CD14-positive monocyte (primary cell): ENCODE measurements around the gene ANKRD13D. TPM values are rescaled to one million over a fixed set of nuclear protein-coding genes. Genes with fewer than 3 reads are reported as not detected.

Experiments
- DNase-seq, 3 donors: peaks; one replicate each; pipeline ENCODE4 v3.0.0-alpha.2; 2011 to 2022
- H2AFZ ChIP-seq: 2 replicates; pipeline ENCODE4 v1.6.0; 2012; ENCODE audit warnings: mild to moderate bottlenecking, low read depth, low read length, inconsistent platforms; ENCODE audit not compliant: insufficient read depth, poor library complexity, severe bottlenecking
- H3K27ac ChIP-seq, 2 donors: 1 replicate in 1 of 2; 2 replicates in 1 of 2; pipeline ENCODE4 v1.5.1; 2012 to 2013; ENCODE audit warnings: low read length in 2 of 2, control low read depth in 1 of 2, inconsistent platforms in 1 of 2, low read depth in 1 of 2, mild to moderate bottlenecking in 1 of 2
- H3K27me3 ChIP-seq, 2 donors: one replicate each; pipeline versions ENCODE4 v1.6.0 to v1.6.1; 2011 to 2013; ENCODE audit warnings: low read length in 2 of 2; ENCODE audit not compliant: control insufficient read depth in 2 of 2, insufficient read depth in 2 of 2
- H3K36me3 ChIP-seq, 2 donors: replicated peaks in 1 of 2; 1 replicate in 1 of 2; 2 replicates in 1 of 2; pipeline versions ENCODE4 v1.5.1 to v1.6.1; 2012 to 2013; ENCODE audit warnings: low read length in 2 of 2, control low read depth in 1 of 2, inconsistent platforms in 1 of 2, mild to moderate bottlenecking in 1 of 2; ENCODE audit not compliant: insufficient read depth in 2 of 2, control insufficient read depth in 1 of 2
- H3K4me1 ChIP-seq, 2 donors: 1 replicate in 1 of 2; 2 replicates in 1 of 2; pipeline versions ENCODE4 v1.5.1 to v1.6.1; 2012 to 2013; ENCODE audit warnings: low read length in 2 of 2, control low read depth in 1 of 2, inconsistent platforms in 1 of 2, mild to moderate bottlenecking in 1 of 2, moderate library complexity in 1 of 2; ENCODE audit not compliant: insufficient read depth in 2 of 2, control insufficient read depth in 1 of 2
- H3K4me2 ChIP-seq: replicated peaks from 2 replicates; pipeline ENCODE3; 2012; ENCODE audit warnings: low read length, moderate library complexity, mild to moderate bottlenecking; ENCODE audit not compliant: poor library complexity, severe bottlenecking; ENCODE audit errors: extremely low read depth
- H3K4me3 ChIP-seq, 3 experiments: fragments of 200-600 bp in 1 of 3; sonication (generic) in 1 of 3; replicated peaks in 1 of 3; 1 replicate in 2 of 3; 2 replicates in 1 of 3; pipeline ENCODE4 v1.5.1; 2011 to 2013; ENCODE audit warnings: low read length in 3 of 3, mild to moderate bottlenecking in 3 of 3, control low read depth in 2 of 3, low read depth in 2 of 3, inconsistent platforms in 1 of 3, moderate library complexity in 1 of 3
- H3K79me2 ChIP-seq: 2 replicates; pipeline ENCODE4 v1.6.0; 2012; ENCODE audit warnings: mild to moderate bottlenecking, control low read depth, inconsistent platforms, low read length, moderate library complexity; ENCODE audit not compliant: insufficient read depth
- H3K9ac ChIP-seq: 2 replicates; pipeline ENCODE4 v1.6.0; 2017; ENCODE audit warnings: low read length, mild to moderate bottlenecking; ENCODE audit not compliant: insufficient read depth, poor library complexity, severe bottlenecking
- H3K9me3 ChIP-seq, 2 donors: replicated peaks in 1 of 2; 1 replicate in 1 of 2; 2 replicates in 1 of 2; pipeline versions ENCODE4 v1.5.1 to v1.6.1; 2012 to 2013; ENCODE audit warnings: low read length in 2 of 2, control low read depth in 1 of 2; ENCODE audit not compliant: control insufficient read depth in 1 of 2, insufficient read depth in 1 of 2
- H4K20me1 ChIP-seq: 2 replicates; pipeline ENCODE4 v1.6.0; 2012; ENCODE audit warnings: mild to moderate bottlenecking, low read length, control low read depth, moderate library complexity; ENCODE audit not compliant: insufficient read depth
- H3K27ac Mint-ChIP-seq, 7 donors: one replicate each; pipeline ENCODE4 v1.8.0; 2020; ENCODE audit warnings: mild to moderate bottlenecking in 7 of 7, mixed read lengths in 7 of 7, moderate library complexity in 6 of 7, inconsistent platforms in 2 of 7
- H3K27me3 Mint-ChIP-seq, 3 donors: one replicate each; pipeline ENCODE4 v1.8.0; 2021 to 2022; ENCODE audit warnings: low read depth in 3 of 3, mild to moderate bottlenecking in 3 of 3, mixed read lengths in 3 of 3, moderate library complexity in 3 of 3, inconsistent platforms in 1 of 3
- H3K36me3 Mint-ChIP-seq, 2 donors: one replicate each; pipeline ENCODE4 v1.8.0; 2020; ENCODE audit warnings: mixed read lengths in 2 of 2, inconsistent platforms in 1 of 2, mild to moderate bottlenecking in 1 of 2
- H3K4me1 Mint-ChIP-seq: one replicate; pipeline ENCODE4 v1.8.0; 2020; ENCODE audit warnings: mild to moderate bottlenecking, mixed read lengths
- H3K4me3 Mint-ChIP-seq, 2 donors: one replicate each; pipeline ENCODE4 v1.8.0; 2020; ENCODE audit warnings: mild to moderate bottlenecking in 2 of 2, mixed read lengths in 2 of 2, moderate library complexity in 1 of 2
- H3K9me3 Mint-ChIP-seq, 7 donors: one replicate each; pipeline ENCODE4 v1.8.0; 2020 to 2022; ENCODE audit warnings: mixed read lengths in 7 of 7, mild to moderate bottlenecking in 6 of 7, moderate library complexity in 6 of 7, inconsistent platforms in 2 of 7
- WGBS: methylation state at CpG from one replicate; pipeline ENCODE4 v1.1.5; 2013; ENCODE audit warnings: missing lambda C conversion rate; ENCODE audit not compliant: insufficient coverage; 5-methylcytosine and 5-hydroxymethylcytosine counted together
- intact Hi-C, 2 donors: fragments of 100-400 bp; cut with micrococcal nuclease; formaldehyde crosslinking; loops; one replicate each; pipeline versions ENCODE4 v1.15.0 to v1.15.1; 2023
- polyA plus RNA-seq, 3 donors: library from polyadenylated mRNA; depleted of rRNA in 1 of 3; unstranded in 2 of 3; stranded (reverse) in 1 of 3; fragments of 300-500 nt in 2 of 3; fragments of >200 nt in 1 of 3; fragmentation: Illumina TruSeq in 2 of 3; gene quantifications; 1 replicate in 2 of 3; 2 replicates in 1 of 3; pipeline ENCODE4 v1.2.3, GENCODE V29; 2012 to 2021
- TF ChIP-seq, protein P1 (sequence below): fragments of 200-600 bp; IDR thresholded peaks from one replicate; pipeline ENCODE4 v1.8.0; 2022; ENCODE audit warnings: antibody characterized with exemption, mild to moderate bottlenecking

ANKRD13D gene
- polyA plus RNA-seq, 3 donors, result 9.1 to 389 (median 10.3) TPM

DNA sequence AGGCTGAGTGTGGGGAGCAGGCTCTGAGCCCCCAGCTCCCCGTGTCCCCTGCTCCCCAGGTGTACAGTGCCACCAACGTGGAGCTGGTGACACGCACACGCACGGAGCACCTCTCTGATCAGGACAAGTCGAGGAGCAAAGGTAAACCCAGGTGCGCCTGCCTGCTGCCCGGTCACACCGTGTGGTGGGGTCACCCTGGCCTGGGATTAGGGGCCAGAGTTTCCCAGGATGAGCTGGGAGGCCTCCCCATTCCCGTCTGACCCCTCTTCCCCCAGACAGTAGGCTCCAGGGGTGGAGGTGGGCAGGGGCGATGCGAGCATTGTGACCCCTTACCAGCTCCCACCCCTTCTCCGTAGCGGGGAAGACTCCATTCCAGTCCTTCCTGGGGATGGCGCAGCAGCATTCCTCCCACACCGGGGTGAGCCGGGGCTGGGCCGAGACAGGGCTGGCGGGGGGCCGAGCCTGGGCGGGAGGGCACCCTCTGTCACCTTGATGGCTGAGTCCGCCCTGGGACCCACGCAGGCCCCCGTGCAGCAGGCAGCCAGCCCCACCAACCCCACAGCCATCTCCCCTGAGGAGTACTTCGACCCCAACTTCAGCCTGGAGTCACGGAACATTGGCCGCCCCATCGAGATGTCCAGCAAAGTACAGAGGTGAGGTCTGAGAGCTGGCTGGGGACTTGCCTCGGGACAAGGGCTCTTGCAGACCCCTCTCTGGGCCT is 10.5 kb downstream of the ANKRD13D start:
- no peak for DNase-seq
- Mint-ChIP-seq H3K36me3 (peaks cover 59 to 74% of the 10 kb centered on the region in 2 donors), H3K4me3 (no peak overlapping the region), H3K4me1 (peaks cover 51% of the 10 kb centered on the region), H3K9me3 (peaks cover 3 to 15% (median 8%) of the 10 kb centered on the region in 7 donors), H3K27ac (peak overlapping the region in 5 of 7 donors; percentile 53 to 80 (median 73)), H3K27me3 (no peaks in the 10 kb centered on the region)
- H3K4me2 ChIP-seq, result no peak overlapping the region
- intact Hi-C loops, result loop anchor here in 1 of 2 donors (5.0 kb wide), 1 partner anchor 32 kb away; the partner anchor contains the start of gene GRK2
- no peak overlapping the region for H2AFZ ChIP-seq
- H3K36me3 ChIP-seq, result peaks cover 74 to 76% of the 10 kb centered on the region in 2 donors
- no peak overlapping the region for H3K4me3 ChIP-seq
- TF ChIP-seq, protein P1, sequence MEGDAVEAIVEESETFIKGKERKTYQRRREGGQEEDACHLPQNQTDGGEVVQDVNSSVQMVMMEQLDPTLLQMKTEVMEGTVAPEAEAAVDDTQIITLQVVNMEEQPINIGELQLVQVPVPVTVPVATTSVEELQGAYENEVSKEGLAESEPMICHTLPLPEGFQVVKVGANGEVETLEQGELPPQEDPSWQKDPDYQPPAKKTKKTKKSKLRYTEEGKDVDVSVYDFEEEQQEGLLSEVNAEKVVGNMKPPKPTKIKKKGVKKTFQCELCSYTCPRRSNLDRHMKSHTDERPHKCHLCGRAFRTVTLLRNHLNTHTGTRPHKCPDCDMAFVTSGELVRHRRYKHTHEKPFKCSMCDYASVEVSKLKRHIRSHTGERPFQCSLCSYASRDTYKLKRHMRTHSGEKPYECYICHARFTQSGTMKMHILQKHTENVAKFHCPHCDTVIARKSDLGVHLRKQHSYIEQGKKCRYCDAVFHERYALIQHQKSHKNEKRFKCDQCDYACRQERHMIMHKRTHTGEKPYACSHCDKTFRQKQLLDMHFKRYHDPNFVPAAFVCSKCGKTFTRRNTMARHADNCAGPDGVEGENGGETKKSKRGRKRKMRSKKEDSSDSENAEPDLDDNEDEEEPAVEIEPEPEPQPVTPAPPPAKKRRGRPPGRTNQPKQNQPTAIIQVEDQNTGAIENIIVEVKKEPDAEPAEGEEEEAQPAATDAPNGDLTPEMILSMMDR, result no peak
- H3K27me3 ChIP-seq, result no peaks in the 10 kb centered on the region
- peaks cover 3 to 6% of the 10 kb centered on the region in 2 donors for H3K9me3 ChIP-seq
- no peak overlapping the region for H3K9ac ChIP-seq
- H3K79me2 ChIP-seq, result peaks cover 84% of the 10 kb centered on the region
- 98% methylated on average over 18 of the region's 29 CpGs for WGBS
- peaks cover 94% of the 10 kb centered on the region for H4K20me1 ChIP-seq
- H3K27ac ChIP-seq, result peak overlapping the region; percentile 19 to 52
- H3K4me1 ChIP-seq, result peaks cover 42 to 60% of the 10 kb centered on the region in 2 donors

DNA sequence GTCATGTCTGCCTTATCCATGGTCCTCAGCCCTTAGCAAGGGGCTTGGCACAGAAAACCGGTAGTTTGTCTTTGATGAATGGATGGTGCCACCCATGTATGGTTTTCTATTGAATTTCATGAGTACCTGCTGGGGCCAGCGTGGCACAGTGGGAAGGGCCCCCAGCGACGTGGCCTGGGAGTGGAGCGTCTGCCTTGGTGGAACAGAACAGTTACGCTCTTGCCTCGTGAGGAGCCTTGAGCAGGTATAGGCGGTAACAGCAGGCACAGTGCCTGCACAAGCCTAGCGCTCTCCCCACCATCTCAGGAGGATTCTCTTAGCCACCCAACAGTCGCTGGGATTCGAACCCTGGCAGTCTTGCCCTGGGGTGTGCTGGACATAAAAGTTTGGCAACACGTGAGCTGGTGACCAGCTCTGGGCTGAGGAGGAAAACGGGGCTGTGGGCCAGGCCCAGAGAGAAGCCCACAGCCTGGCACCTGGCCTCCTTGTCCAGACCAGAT is 11.2 kb downstream of the ANKRD13D start:
- peaks cover 44 to 64% of the 10 kb centered on the region in 2 donors for H3K4me1 ChIP-seq
- peaks cover 80% of the 10 kb centered on the region for H3K79me2 ChIP-seq
- intact Hi-C loops, result loop anchor here in 1 of 2 donors (5.0 kb wide), 1 partner anchor 33 kb away; the partner anchor contains the start of gene GRK2
- no peak overlapping the region for H2AFZ ChIP-seq
- H3K9me3 ChIP-seq, result peaks cover 3% of the 10 kb centered on the region in 2 donors
- Mint-ChIP-seq H3K4me3 (no peak overlapping the region), H3K27me3 (no peaks in the 10 kb centered on the region), H3K4me1 (peaks cover 56% of the 10 kb centered on the region), H3K36me3 (peaks cover 52 to 72% of the 10 kb centered on the region in 2 donors), H3K27ac (peak overlapping the region in 4 of 7 donors; percentile 7 to 63 (median 46)), H3K9me3 (peaks cover 2 to 11% (median 5%) of the 10 kb centered on the region in 7 donors)
- peaks cover 67 to 69% of the 10 kb centered on the region in 2 donors for H3K36me3 ChIP-seq
- WGBS, result 95% methylated on average over 10 of the region's 13 CpGs
- H3K4me2 ChIP-seq, result no peak overlapping the region
- H3K4me3 ChIP-seq, result no peak overlapping the region
- H3K27me3 ChIP-seq, result no peaks in the 10 kb centered on the region
- H3K27ac ChIP-seq, result peak overlapping the region; percentile 19 to 52
- H4K20me1 ChIP-seq, result peaks cover 91% of the 10 kb centered on the region
- DNase-seq, result no peak
- TF ChIP-seq, protein P1, result no peak
- no peak overlapping the region for H3K9ac ChIP-seq
